HG03442 (cell line): ENCODE results near the gene LRRC74A.

ENCODE experiments used
- ATAC-seq: cut with Tn5 transposase; IDR thresholded peaks from one replicate; pipeline ENCODE4 v1.9.1; 2021; ENCODE audit warnings: mild to moderate bottlenecking, moderate library complexity; ENCODE audit not compliant: unreplicated experiment

LRRC74A gene

GRCh38 chr14:76844223-76844622, 18.0 kb downstream of the LRRC74A start:
- ATAC-seq = no peak

DNA sequence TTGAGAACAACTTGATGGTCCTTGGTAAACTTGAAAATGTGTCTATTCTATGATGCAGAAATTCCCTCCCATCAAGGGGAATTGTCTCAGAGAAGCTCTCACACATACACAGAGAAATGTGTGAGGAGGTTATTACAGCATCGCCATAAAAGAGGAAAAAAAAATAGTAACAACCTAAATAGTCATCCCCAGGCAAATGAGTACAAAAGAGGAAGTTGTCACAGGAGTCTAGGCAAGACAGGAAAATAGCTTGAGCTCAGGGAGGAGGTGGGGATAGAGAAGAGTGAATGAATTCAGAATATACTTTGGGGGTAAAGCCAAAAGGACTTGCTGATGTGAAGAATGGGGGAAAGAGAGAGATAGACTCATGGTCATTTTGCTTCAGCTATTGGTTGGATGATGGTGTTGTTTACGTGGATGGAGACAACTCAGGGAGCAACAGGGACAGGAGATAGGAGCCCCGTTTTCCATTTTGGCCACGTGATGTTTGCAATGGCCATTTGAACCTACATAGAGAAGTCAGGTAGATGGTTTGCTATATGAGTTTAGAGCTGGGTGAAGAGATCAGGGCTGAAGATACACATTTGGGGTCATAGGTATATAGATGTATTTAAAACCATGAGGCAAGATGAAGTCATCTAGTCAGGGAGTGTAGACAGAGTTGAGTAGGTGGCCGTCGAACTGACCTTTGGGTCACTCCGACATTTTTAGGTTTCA, 20.3 kb downstream of the LRRC74A start:
- no peak for ATAC-seq

DNA sequence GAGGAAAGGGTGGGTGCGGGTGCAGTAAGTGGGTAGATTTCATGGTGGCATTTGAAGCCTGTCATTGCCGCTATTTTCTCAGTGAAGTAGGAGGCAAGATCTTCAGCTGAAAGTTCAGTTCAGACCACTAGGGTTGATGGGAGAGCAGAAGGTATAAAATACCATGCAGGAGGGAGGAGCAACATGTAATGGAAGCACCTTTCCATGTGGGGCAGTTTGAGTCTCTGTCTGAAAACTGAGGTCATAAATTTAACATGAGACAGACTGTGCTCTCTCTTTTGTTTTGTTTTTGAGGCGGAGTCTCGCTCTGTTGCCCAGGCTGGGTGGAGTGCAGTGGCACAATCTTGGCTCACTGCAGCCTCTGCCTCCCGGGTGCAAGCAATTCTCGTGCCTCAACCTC, 22.7 kb downstream of the LRRC74A start:
- ATAC-seq = no peak

DNA sequence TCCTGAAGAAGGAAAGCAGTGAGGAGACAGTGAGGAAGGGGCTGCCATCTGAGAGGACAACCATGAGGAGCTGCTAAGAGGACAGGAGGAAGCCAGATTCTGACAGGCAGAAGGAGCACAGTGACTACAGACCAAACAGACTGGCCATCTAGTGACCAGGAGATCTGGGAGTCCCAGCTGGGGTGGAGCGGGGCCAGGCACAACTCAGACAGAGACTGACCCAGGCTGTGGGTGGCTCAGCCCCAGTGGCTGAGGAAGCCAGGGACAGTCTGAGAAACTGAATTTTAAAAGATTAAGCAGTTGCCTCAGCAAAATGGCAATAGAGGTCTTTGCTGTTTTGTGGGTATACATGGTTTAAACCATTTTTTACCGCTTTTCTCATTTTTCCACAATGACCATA, 28.9 kb downstream of the LRRC74A start:
- ATAC-seq = no peak

GRCh38 chr14:76856769-76857168, 30.6 kb downstream of the LRRC74A start:
- no peak for ATAC-seq

- no peak for ATAC-seq
Observed at GRCh38 chr14:76861574-76862255, 35.5 kb downstream of the LRRC74A start.

DNA sequence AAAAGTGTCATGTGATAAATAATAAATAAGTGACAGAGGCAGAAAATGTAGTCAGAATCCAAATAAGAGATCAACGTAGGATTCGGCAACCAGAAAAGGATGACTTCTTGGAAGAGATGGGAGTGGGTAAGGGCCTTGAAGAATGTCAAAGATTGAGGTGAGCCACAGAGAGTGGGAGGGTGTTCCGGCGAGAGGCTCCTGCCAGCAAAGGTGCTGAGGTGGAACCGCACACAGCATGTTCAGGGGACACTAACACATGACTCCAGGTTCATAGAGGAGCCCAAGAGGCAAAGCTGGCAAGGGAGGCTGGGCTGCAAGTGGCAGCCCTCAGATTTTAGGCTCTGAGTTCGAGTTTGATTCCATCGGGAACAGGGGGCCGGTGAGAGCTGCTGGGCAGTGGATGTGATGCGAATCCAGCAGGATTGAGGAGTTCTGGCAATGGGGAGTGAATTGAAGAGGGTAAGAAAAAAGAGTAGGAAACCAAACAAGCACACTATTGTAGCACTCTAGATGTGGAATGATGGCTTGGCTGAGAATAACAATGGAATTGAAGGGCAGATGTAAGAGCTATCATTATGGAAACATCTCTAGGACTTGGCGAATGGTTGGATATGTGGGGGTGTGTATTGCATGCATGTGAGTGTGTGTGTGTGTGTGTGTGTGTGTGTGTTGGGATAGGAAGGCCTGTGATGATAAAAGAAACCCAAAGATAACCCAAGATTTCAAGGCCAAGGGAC, 36.5 kb downstream of the LRRC74A start:
- no peak for ATAC-seq

- ATAC-seq = no peak
Observed at GRCh38 chr14:76863724-76864407, 37.7 kb downstream of the LRRC74A start.

GRCh38 chr14:76866456-76866855, 40.2 kb downstream of the LRRC74A start:
- ATAC-seq = no peak

- ATAC-seq = no peak
Observed at GRCh38 chr14:76867516-76868453, 41.6 kb downstream of the LRRC74A start.

DNA sequence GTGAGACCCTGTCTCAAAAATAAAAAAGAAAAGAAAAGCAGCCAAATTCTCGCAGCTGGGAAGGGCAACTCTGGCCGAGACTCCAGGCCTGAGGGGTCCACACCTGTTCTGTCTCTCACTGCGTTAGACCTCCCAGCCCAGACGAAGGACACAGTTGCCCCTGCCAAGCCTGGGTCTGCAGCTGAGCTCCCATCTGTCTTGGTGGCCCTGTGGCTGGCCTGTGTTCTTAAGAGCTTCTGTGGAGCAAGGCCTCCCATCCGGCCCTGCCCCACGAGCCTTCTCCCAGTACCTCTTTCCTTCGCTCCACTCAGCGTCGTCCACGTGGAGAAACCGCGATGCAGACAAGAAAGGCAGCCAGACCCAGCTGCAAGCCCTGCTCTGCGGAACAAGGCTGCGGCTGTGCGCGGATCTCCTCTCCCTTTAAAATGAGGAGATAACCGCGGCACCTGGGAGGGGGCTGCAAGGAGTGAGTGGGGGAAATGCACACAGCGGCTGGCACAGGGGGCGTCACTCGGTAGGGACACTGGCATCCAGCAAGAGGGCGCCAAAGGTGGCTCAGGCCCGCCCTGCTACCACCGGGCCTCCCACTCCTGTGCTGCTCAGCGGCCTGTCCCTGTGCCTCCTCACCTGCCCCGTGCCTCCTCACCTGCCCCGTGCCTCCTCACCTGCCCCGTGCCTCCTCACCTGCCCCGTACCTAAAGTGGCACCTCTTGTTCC, 42.4 kb downstream of the LRRC74A start:
- no peak for ATAC-seq

DNA sequence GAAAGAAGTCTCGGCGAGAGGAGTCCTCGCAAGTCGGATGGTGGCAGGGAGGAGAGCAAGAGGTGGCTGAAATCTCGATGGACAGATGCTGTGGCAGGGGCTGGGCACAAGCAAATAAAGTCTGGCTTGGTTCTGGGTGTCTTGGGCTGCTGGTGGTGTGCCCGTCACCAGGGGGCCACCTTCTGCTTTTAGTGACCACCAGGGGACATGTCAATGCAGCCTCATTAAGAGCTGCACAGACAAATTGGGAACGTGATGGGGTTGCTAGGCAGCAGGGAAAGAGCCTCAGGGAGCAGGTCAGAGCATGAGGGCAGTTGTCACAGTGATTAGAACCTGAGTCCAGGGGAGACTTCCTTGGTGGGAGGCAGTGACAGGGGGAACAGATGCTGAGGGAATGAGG, 44.0 kb downstream of the LRRC74A start:
- ATAC-seq = no peak

- no peak for ATAC-seq
Observed at GRCh38 chr14:76872796-76873432, 46.7 kb downstream of the LRRC74A start.

GRCh38 chr14:76874734-76875133, 48.5 kb downstream of the LRRC74A start:
- no peak for ATAC-seq

DNA sequence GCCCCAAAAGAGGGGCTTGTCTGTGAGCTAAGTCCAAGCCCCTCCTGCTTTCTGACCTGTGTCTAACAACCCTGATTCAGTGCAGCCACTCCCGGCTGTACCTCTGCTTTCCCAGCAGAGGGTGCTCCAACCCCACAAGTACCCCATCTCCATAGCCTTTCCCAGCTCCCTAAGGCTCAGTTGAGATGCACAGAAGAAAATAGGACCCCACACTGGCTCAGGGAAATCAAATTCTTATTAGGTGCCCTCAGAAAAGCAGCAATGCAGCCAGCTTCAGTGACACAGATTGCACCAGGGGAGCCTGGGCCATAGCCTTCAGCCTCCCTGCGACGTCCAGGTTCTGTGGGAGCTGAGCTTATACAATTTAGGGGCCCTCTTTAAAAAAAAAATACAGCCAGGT, 49.9 kb downstream of the LRRC74A start:
- ATAC-seq = no peak

DNA sequence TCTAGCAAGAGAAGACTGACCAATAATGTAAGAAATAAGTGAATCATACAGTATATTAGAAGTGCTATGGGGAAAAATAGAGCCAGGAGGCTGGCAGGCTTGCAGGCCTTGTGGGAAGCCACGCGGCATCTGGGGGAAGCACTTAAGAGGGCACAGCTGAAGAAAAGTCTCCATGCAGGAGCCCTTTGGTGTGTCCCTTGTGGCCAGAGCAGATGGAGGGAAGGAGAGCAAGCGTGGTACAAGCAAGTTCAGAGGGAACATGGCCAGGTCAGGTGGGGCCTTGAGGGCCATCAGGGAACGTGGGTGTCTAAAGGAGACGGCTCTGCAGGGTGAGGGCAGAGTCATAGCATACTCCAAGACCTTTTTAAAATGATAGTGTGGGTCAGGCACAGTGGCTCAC, 51.7 kb downstream of the LRRC74A start:
- no peak for ATAC-seq

GRCh38 chr14:76880449-76880848, 54.2 kb downstream of the LRRC74A start:
- no peak for ATAC-seq

DNA sequence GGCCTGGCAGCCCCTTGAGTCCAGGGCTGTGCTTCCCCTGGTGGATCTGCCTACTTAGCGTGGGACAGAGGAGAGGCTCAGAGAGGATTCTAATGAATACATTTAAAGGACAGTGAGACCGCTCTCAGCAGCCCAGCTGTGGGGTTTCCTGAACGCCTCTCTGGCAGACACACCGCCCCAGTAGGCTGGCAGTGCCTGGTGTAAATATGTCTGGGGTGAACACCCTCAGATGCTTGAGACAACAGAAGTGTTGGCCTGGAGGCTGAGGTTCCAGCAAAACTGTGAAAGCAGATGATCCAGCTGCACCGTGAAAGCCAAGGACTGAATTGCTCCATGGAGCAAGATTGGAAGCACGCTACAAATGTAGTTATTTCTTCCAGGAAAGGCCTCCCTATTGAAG, 55.1 kb downstream of the LRRC74A start:
- ATAC-seq = no peak

- no peak for ATAC-seq
Observed at GRCh38 chr14:76882651-76883050, 56.4 kb downstream of the LRRC74A start.
